K562 (cell line): Measurements from ENCODE around the gene TUT4. TPM values are rescaled to one million over a fixed set of nuclear protein-coding genes. Genes with fewer than 3 reads are reported as not detected.

Experiments used
- BCOR ChIP-seq: fragments of 450-650 bp; IDR thresholded peaks from 2 replicates; pipeline ENCODE4 v1.6.1; 2016
- HLTF ChIP-seq: fragments of 450-650 bp; IDR thresholded peaks from 2 replicates; pipeline ENCODE4 v1.6.1; 2016
- HOMEZ ChIP-seq: fragments of 250-450 bp; sonication (Bioruptor Pico); IDR thresholded peaks from 2 replicates; pipeline ENCODE4 v1.4.0; 2020; ENCODE audit warnings: mild to moderate bottlenecking, moderate library complexity
- LCOR ChIP-seq: sonication (generic); formaldehyde crosslinking; IDR thresholded peaks from 2 replicates; pipeline ENCODE4 v1.8.0; 2022; ENCODE audit warnings: mild to moderate bottlenecking, missing genetic modification reagents
- RAD21 ChIP-seq, 2 experiments: fragments of 250-450 bp in 1 of 2; fragments of 450-650 bp in 1 of 2; sonication (Bioruptor Pico) in 1 of 2; formaldehyde crosslinking in 1 of 2; IDR thresholded peaks in 1 of 2; conservative IDR thresholded peaks in 1 of 2; 2 replicates each; pipeline versions ENCODE4 v1.4.0 to v1.8.0; 2020 to 2022; ENCODE audit warnings: mild to moderate bottlenecking in 2 of 2, moderate library complexity in 1 of 2
- RBM17 ChIP-seq: fragments of 200-400 bp; formaldehyde crosslinking; IDR thresholded peaks from 2 replicates; pipeline ENCODE4 v1.6.1; 2017; ENCODE audit warnings: low read depth, mild to moderate bottlenecking, low read length, borderline replicate concordance
- SAFB2 ChIP-seq: fragments of 200-400 bp; formaldehyde crosslinking; IDR thresholded peaks from 2 replicates; pipeline ENCODE4 v1.6.1; 2018; ENCODE audit warnings: borderline replicate concordance, low read length, low read depth, moderate library complexity; ENCODE audit not compliant: severe bottlenecking
- TAL1 ChIP-seq: fragments of 450-650 bp; IDR thresholded peaks from 2 replicates; pipeline ENCODE4 v1.6.1; 2016; ENCODE audit warnings: mild to moderate bottlenecking
- ZNF146 ChIP-seq: IDR thresholded peaks from one replicate; pipeline ENCODE4 v1.6.1; 2018; ENCODE audit warnings: missing compliant biosample characterization; ENCODE audit not compliant: unreplicated experiment
- ZNF3 ChIP-seq: fragments of 250-450 bp; sonication (Bioruptor Pico); IDR thresholded peaks from 2 replicates; pipeline ENCODE4 v1.5.0; 2021; ENCODE audit warnings: mild to moderate bottlenecking, moderate library complexity
- ZNF384 ChIP-seq: IDR thresholded peaks from 2 replicates; pipeline ENCODE4 v1.6.1; 2012; ENCODE audit warnings: low read depth, low read length, improper control_type of control experiment
- ZNF644 ChIP-seq: fragments of 200-800 bp; sonication (Bioruptor generic); IDR thresholded peaks from 2 replicates; pipeline ENCODE4 v1.6.1; 2016; ENCODE audit warnings: low read depth, missing genetic modification characterization, missing compliant biosample characterization
- ZNF696 ChIP-seq: fragments of 250-450 bp; sonication (Bioruptor Pico); conservative IDR thresholded peaks from 2 replicates; pipeline ENCODE4 v1.4.0; 2020; ENCODE audit warnings: mild to moderate bottlenecking, moderate library complexity
- polyA plus RNA-seq, 8 experiments: library from polyadenylated mRNA; depleted of rRNA in 4 of 8; stranded (reverse) in 5 of 8; unstranded in 3 of 8; fragments of >200 nt; fragmentation: Nextera tagmentation in 2 of 8; fragmentation: Illumina TruSeq in 1 of 8; extraction: Ambion mirVana in 2 of 8; extraction: Trizol in 1 of 8; gene quantifications; 2 replicates each; pipeline versions ENCODE4 v1.2.1 to v1.2.3, GENCODE V29; 2011 to 2014; ENCODE audit warnings: inconsistent platforms in 1 of 8, missing spikeins in 1 of 8
- total RNA-seq, 7 experiments: library from RNA; depleted of rRNA in 6 of 7; stranded (reverse); fragments of >200 nt in 6 of 7; fragmentation: Illumina TruSeq in 2 of 7; extraction: Trizol in 2 of 7; gene quantifications; 2 replicates each; pipeline versions ENCODE4 v1.2.1 to v1.2.3, GENCODE V29; 2011 to 2021; ENCODE audit warnings: low replicate concordance in 1 of 7
- TF ChIP-seq, protein P1 (sequence below): fragments of 450-650 bp; formaldehyde crosslinking; IDR thresholded peaks from 2 replicates; pipeline ENCODE4 v1.4.0; 2020; ENCODE audit warnings: mild to moderate bottlenecking
- TF ChIP-seq, protein P2 (sequence below): fragments of 250-450 bp; sonication (Bioruptor Pico); IDR thresholded peaks from 2 replicates; pipeline ENCODE4 v1.4.0; 2020
- TF ChIP-seq, protein P3 (sequence below): fragments of 250-450 bp; sonication (Bioruptor Pico); IDR thresholded peaks from 2 replicates; pipeline ENCODE4 v1.9.0; 2021; ENCODE audit warnings: mild to moderate bottlenecking, inconsistent platforms
- TF ChIP-seq, protein P4 (sequence below): sonication (generic); formaldehyde crosslinking; IDR thresholded peaks from 2 replicates; pipeline ENCODE4 v1.5.0; 2020; ENCODE audit warnings: missing genetic modification reagents

TUT4 gene
- total and polyA plus RNA-seq, 9 of the 15 experiments (the other 6 are each of a cell fraction or from before 2014, with no cell fraction given): 15.8 to 53.5 (median 36.7) TPM

- TF ChIP-seq, protein P1, sequence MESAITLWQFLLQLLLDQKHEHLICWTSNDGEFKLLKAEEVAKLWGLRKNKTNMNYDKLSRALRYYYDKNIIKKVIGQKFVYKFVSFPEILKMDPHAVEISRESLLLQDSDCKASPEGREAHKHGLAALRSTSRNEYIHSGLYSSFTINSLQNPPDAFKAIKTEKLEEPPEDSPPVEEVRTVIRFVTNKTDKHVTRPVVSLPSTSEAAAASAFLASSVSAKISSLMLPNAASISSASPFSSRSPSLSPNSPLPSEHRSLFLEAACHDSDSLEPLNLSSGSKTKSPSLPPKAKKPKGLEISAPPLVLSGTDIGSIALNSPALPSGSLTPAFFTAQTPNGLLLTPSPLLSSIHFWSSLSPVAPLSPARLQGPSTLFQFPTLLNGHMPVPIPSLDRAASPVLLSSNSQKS (CRISPR knock-in tag): no peak
- no peak for TF ChIP-seq BCOR
- no peak for TF ChIP-seq ZNF146 (CRISPR knock-in tag)
- TF ChIP-seq RAD21 (CRISPR knock-in tag; conservative IDR thresholded peaks at IDR 0.05 in 1 of 2, IDR thresholded peaks at IDR 0.05 in 1 of 2): no peak
- TF ChIP-seq, protein P2, sequence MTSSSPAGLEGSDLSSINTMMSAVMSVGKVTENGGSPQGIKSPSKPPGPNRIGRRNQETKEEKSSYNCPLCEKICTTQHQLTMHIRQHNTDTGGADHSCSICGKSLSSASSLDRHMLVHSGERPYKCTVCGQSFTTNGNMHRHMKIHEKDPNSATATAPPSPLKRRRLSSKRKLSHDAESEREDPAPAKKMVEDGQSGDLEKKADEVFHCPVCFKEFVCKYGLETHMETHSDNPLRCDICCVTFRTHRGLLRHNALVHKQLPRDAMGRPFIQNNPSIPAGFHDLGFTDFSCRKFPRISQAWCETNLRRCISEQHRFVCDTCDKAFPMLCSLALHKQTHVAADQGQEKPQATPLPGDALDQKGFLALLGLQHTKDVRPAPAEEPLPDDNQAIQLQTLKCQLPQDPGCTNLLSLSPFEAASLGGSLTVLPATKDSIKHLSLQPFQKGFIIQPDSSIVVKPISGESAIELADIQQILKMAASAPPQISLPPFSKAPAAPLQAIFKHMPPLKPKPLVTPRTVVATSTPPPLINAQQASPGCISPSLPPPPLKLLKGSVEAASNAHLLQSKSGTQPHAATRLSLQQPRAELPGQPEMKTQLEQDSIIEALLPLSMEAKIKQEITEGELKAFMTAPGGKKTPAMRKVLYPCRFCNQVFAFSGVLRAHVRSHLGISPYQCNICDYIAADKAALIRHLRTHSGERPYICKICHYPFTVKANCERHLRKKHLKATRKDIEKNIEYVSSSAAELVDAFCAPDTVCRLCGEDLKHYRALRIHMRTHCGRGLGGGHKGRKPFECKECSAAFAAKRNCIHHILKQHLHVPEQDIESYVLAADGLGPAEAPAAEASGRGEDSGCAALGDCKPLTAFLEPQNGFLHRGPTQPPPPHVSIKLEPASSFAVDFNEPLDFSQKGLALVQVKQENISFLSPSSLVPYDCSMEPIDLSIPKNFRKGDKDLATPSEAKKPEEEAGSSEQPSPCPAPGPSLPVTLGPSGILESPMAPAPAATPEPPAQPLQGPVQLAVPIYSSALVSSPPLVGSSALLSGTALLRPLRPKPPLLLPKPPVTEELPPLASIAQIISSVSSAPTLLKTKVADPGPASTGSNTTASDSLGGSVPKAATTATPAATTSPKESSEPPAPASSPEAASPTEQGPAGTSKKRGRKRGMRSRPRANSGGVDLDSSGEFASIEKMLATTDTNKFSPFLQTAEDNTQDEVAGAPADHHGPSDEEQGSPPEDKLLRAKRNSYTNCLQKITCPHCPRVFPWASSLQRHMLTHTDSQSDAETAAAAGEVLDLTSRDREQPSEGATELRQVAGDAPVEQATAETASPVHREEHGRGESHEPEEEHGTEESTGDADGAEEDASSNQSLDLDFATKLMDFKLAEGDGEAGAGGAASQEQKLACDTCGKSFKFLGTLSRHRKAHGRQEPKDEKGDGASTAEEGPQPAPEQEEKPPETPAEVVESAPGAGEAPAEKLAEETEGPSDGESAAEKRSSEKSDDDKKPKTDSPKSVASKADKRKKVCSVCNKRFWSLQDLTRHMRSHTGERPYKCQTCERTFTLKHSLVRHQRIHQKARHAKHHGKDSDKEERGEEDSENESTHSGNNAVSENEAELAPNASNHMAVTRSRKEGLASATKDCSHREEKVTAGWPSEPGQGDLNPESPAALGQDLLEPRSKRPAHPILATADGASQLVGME (CRISPR knock-in tag): no peak
- TF ChIP-seq HOMEZ: no peak
- TF ChIP-seq ZNF3 (CRISPR knock-in tag): no peak
- TF ChIP-seq, protein P3, sequence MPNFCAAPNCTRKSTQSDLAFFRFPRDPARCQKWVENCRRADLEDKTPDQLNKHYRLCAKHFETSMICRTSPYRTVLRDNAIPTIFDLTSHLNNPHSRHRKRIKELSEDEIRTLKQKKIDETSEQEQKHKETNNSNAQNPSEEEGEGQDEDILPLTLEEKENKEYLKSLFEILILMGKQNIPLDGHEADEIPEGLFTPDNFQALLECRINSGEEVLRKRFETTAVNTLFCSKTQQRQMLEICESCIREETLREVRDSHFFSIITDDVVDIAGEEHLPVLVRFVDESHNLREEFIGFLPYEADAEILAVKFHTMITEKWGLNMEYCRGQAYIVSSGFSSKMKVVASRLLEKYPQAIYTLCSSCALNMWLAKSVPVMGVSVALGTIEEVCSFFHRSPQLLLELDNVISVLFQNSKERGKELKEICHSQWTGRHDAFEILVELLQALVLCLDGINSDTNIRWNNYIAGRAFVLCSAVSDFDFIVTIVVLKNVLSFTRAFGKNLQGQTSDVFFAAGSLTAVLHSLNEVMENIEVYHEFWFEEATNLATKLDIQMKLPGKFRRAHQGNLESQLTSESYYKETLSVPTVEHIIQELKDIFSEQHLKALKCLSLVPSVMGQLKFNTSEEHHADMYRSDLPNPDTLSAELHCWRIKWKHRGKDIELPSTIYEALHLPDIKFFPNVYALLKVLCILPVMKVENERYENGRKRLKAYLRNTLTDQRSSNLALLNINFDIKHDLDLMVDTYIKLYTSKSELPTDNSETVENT (CRISPR knock-in tag): no peak
- TF ChIP-seq ZNF644 (tag): no peak
- no peak for TF ChIP-seq ZNF696
- TF ChIP-seq, protein P4, sequence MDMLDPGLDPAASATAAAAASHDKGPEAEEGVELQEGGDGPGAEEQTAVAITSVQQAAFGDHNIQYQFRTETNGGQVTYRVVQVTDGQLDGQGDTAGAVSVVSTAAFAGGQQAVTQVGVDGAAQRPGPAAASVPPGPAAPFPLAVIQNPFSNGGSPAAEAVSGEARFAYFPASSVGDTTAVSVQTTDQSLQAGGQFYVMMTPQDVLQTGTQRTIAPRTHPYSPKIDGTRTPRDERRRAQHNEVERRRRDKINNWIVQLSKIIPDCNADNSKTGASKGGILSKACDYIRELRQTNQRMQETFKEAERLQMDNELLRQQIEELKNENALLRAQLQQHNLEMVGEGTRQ (CRISPR knock-in tag): no peak
- no peak for TF ChIP-seq ZNF384
- TF ChIP-seq LCOR (CRISPR knock-in tag): no peak
- 0 out of 2 replicates have a peak, but pooled peaks have one; percentile 3 for TF ChIP-seq TAL1
- no peak for TF ChIP-seq RBM17
- TF ChIP-seq SAFB2: no peak
- TF ChIP-seq HLTF: no peak
These were observed 20.1 kb downstream of the TUT4 start (continued) for GRCh38 chr1:52532731-52533327.
